Brain microvascular endothelial cell (primary cell): Measurements from ENCODE around the gene ADNP2.
A peak's percentile ranks its signal among the peaks of the same experiment; 100 is the strongest.

ENCODE experiments used
- DNase-seq: peaks from one replicate; pipeline ENCODE4 v3.0.0-alpha.2; 2020
- H3K27ac ChIP-seq: fragments of 250-450 bp; sonication (Bioruptor Pico); 2 replicates; pipeline ENCODE4 v1.5.1; 2020; ENCODE audit warnings: mild to moderate bottlenecking, moderate library complexity
- H3K27me3 ChIP-seq: fragments of 250-450 bp; sonication (Bioruptor Pico); replicated peaks from 2 replicates; pipeline ENCODE4 v1.5.1; 2020; ENCODE audit warnings: mild to moderate bottlenecking
- H3K36me3 ChIP-seq: fragments of 250-450 bp; sonication (Bioruptor Pico); replicated peaks from 2 replicates; pipeline ENCODE4 v1.5.1; 2020; ENCODE audit warnings: mild to moderate bottlenecking
- H3K4me3 ChIP-seq: 2 replicates; pipeline ENCODE4 v1.5.1; 2011; ENCODE audit warnings: low read depth, mild to moderate bottlenecking, control low read depth, low read length, moderate library complexity
- CTCF ChIP-seq: IDR thresholded peaks from 2 replicates; pipeline ENCODE4 v1.5.1; 2011; ENCODE audit warnings: low read depth, mild to moderate bottlenecking, moderate library complexity, low read length, control low read depth, inconsistent platforms; ENCODE audit errors: missing control alignments
- in situ Hi-C: cut with HindIII; loops from 2 replicates; pipeline ENCODE4 v1.10.0; 2017; ENCODE audit warnings: low sequenced_read_pairs, low pct_ligation_motif_present

The ADNP2 gene

GRCh38 chr18:80167331-80167730 is 58.3 kb downstream of the ADNP2 start:
- Histone ChIP-seq H3K27me3 (no peaks in the 10 kb centered on the region), H3K36me3 (no peaks in the 10 kb centered on the region), H3K27ac (no peak overlapping the region), H3K4me3 (no peak overlapping the region)
- in situ Hi-C loops, result no loop called here
- TF ChIP-seq CTCF, result no peak
- DNase-seq, result no peak

- no peak for TF ChIP-seq CTCF
- H3K36me3 ChIP-seq, result no peaks in the 10 kb centered on the region
- in situ Hi-C loops, result no loop called here
- no peak overlapping the region for H3K4me3 ChIP-seq
- no peak overlapping the region for H3K27ac ChIP-seq
- H3K27me3 ChIP-seq, result no peaks in the 10 kb centered on the region
- DNase-seq, result no peak
Observed at GRCh38 chr18:80167931-80168330, 58.9 kb downstream of the ADNP2 start.

- DNase-seq, result no peak
- in situ Hi-C loops, result no loop called here
- Histone ChIP-seq H3K27ac (no peak overlapping the region), H3K36me3 (no peaks in the 10 kb centered on the region), H3K4me3 (no peak overlapping the region), H3K27me3 (no peaks in the 10 kb centered on the region)
- TF ChIP-seq CTCF, result no peak
Observed at GRCh38 chr18:80168346-80168745, 59.3 kb downstream of the ADNP2 start.

- H3K4me3 ChIP-seq, result no peak overlapping the region
- no peaks in the 10 kb centered on the region for H3K27me3 ChIP-seq
- TF ChIP-seq CTCF, result no peak
- in situ Hi-C loops, result no loop called here
- DNase-seq, result no peak
- no peak overlapping the region for H3K27ac ChIP-seq
- no peaks in the 10 kb centered on the region for H3K36me3 ChIP-seq
Observed at GRCh38 chr18:80168982-80169381, 59.9 kb downstream of the ADNP2 start.

- Histone ChIP-seq H3K27ac (no peak overlapping the region), H3K27me3 (no peaks in the 10 kb centered on the region), H3K4me3 (no peak overlapping the region), H3K36me3 (no peaks in the 10 kb centered on the region)
- in situ Hi-C loops, result no loop called here
- no peak for DNase-seq
- TF ChIP-seq CTCF, result no peak
Observed at GRCh38 chr18:80169607-80170006, 60.5 kb downstream of the ADNP2 start.

GRCh38 chr18:80170395-80171053 is 61.5 kb downstream of the ADNP2 start:
- TF ChIP-seq CTCF, result peak; percentile 6
- in situ Hi-C loops, result no loop called here

More at GRCh38 chr18:80170395-80171053, 61.5 kb downstream of the ADNP2 start:
- Histone ChIP-seq H3K27me3 (no peaks in the 10 kb centered on the region), H3K36me3 (no peaks in the 10 kb centered on the region), H3K4me3 (no peak overlapping the region), H3K27ac (no peak overlapping the region)
- DNase-seq, result no peak
